GM18867 (cell line): ENCODE measurements around the gene SLC9A3.

Source experiments
- ATAC-seq: cut with Tn5 transposase; IDR thresholded peaks from one replicate; pipeline ENCODE4 v1.9.1; 2021; ENCODE audit warnings: mild to moderate bottlenecking, moderate library complexity; ENCODE audit not compliant: unreplicated experiment

The SLC9A3 gene

DNA sequence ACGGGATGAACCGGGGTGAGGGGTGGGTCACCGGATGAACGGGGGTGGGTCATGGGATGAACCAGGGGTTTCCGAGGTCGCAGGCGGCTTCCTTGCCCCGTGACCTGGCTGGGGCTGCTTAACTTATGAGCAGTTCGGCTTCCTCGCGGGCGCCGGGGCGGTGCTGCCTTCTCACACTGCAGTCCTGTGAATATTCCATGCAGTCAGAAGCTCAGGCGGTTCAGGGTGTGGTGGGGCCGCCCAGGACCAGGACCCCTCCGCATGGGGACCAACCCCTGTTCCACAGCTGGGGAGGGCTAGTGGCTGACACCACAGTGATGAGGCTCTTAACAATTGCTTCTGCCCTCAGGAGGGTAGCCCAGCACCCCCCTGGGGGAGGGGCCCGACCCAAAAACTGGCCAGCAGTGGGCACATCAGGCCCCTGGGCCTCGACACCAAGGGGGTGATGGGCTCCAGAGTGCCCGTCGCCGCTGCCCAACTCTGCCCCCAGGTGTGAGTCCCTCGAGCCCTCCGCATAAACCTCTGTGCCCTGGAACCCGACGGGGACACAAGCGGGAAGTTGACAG, 30.9 kb upstream of the SLC9A3 start:
- no peak for ATAC-seq

DNA sequence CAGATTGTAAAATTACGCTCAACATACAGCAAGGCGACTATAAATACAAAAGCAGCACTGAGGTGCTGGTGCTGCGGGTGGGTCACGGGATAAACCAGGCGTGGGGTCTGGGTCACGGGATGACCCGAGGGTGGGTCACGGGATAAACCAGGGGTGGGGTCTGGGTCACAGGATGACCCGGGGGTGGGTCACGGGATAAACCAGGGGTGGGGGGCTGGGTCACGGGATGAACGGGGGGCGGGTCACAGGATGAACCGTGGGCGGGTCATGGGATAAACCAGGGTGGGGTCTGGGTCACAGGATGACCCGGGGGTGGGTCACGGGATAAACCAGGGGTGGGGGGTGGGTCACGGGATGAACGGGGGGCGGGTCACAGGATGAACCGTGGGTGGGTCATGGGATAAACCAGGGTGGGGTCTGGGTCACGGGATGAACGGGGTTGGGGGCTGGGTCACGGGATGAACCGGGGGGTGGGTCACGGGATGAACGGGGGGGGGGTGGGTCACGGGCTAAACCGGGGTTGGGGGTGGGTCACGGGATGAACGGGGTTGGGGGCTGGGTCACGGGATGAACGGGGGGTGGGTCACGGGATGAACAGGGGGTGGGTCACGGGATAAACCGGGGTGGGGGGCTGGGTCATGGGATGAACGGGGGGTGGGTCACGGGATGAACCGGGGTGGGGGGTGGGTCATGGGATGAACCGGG, 30.2 kb upstream of the SLC9A3 start:
- ATAC-seq, result no peak

DNA sequence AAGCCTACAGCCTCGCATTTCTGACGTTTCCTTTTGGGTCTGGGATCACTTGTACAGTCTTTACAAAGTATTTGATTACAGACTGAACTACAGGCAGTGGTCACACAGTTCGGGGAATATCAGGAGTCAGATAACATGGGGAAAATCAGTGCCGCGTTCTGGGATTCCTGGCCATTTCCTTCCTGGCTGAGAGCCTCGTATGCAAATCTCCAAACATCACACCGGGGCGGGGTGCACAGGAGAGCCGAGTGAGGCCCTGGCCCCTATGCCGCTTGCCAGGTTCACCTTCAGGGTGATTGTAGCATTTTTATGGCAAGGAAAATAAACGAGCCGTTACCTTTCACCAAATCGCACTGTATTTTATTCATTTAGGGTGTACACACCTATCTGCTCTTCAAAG, 29.6 kb upstream of the SLC9A3 start:
- no peak for ATAC-seq

DNA sequence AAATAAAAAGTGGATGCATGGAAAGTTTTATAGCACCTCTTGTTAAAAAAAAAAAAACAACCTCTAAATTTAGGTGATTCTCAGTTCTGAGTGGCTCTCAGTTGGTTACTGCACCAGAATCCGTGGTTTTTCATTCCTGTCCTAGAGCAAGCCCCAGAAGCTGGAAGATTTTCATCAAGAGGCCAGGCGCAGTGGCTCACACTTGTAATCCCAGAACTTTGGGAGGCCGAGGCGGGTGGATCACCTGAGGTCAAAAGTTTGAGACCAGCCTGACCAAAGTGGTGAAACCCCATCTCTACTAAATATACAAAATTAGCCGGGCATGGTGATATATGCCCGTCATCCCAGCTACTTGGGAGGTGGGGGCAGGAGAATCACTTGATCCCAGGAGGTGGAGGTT, 27.2 kb upstream of the SLC9A3 start:
- ATAC-seq, result no peak

DNA sequence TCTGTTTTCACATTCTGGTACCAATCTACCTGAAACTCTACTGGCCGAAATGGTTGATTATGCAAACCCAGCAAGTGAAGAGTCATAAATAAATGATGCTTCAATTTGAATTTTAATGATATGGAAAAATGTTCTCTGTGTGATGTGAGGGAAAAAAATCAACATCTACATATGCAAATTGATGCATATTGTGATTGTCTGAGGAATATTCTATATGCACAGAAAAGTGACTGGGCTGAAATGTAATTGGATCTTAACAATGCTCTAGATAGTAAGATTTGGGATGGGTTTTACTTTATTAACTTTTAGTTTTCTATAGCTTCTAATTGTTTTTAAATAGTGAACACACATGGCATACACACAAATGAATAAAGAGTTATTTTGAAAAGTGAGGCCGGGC, 25.0 kb upstream of the SLC9A3 start:
- no peak for ATAC-seq

- no peak for ATAC-seq
These were observed 24.0 kb upstream of the SLC9A3 start for GRCh38 chr5:548256-548655.

DNA sequence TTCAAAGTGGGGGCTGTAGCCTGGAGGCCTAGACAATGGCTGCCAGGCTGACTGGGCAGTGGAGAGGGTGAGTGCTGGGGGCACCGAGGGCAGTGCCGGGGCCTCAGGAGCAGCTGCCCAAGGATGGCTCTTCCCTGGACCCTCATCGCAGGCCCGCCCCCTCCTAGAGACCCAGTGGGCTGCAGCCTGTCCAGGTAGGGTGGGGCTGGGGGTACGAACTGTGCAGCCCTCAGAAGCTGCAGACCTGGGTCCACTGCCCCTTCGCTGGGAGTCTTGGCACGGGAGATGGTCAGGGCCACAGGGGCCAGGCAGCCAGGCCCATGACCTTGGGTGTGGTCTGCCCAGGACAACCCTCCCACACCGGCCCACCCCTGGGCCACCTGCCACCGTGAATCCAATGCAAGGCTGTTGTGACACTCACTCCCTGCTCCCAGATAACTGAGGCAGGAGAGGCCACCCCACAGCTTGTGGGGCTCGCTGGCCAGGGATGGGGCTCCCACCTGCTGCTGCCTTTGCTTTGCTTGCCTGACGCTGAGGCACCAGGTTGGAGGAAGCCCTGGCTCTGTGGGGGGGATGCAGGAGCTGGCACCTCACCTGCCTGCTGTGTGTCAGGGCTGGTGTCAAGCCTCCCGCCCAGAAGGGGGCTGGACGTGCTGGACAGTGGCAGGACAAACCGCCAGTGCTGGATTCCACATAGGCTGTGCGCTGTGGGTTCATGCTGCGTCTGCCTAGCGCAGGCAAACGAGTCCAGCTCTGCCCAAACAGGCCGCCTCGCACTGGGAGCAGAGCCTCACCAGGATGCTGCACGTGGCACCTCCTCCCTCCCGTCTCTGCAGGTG, 23.1 kb upstream of the SLC9A3 start:
- no peak for ATAC-seq

- ATAC-seq, result no peak
These were observed 22.2 kb upstream of the SLC9A3 start for GRCh38 chr5:546376-546908.

- no peak for ATAC-seq
These were observed 21.6 kb upstream of the SLC9A3 start for GRCh38 chr5:545641-546375.

DNA sequence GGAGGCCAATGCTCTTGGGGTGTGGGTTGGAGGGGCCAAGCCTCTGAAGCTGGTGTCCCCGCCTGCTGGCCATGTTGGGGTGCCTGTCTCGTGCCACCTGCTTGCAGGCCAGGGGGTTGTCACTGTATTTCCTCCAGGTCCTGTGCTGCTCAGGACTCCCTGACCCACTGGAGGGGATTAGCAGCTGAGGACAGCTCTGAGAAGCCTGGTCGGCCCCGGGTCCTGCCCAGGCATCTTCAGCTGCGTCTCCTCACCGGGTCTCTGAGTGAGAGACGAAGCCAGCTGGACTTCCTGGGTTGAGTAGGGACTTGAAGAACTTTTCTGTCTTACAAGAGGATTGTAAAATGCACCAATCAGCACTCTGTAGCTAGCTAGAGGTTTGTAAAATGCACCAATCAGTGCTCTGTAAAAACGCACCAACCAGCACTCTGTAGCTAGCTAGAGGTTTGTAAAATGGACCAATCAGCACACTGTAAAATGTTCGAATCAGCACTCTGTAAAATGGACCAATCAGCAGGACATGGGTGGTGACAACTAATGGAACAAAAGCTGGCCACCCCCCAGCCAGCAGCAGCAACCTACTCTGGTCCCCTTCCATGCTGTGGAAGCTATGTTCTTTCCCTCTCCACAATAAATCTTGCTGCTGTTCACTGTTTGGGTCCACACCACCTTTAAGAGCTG, 20.6 kb upstream of the SLC9A3 start:
- no peak for ATAC-seq

- ATAC-seq, result peak; percentile 92
These were observed 19.8 kb upstream of the SLC9A3 start for GRCh38 chr5:543755-544674.

DNA sequence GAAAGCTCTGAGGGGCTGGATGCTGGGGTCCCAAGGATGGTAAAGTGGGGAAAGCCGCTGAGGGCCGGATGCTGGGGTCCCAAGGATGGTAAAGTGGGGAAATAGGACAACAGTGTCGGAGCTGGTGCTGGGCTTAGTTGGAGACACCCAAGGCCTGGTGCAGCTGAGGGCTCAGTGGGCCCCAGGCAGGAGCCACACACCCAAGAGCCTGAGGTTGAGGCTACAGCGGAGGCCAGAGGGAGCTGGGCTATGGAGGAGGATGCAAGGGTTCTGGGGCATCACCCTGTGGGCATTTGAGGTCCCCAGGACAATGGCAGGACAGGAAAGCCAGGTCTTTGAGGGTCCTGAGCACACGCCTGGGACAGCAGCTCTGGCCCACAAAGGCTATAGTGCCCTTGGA, 19.1 kb upstream of the SLC9A3 start:
- ATAC-seq, result no peak

DNA sequence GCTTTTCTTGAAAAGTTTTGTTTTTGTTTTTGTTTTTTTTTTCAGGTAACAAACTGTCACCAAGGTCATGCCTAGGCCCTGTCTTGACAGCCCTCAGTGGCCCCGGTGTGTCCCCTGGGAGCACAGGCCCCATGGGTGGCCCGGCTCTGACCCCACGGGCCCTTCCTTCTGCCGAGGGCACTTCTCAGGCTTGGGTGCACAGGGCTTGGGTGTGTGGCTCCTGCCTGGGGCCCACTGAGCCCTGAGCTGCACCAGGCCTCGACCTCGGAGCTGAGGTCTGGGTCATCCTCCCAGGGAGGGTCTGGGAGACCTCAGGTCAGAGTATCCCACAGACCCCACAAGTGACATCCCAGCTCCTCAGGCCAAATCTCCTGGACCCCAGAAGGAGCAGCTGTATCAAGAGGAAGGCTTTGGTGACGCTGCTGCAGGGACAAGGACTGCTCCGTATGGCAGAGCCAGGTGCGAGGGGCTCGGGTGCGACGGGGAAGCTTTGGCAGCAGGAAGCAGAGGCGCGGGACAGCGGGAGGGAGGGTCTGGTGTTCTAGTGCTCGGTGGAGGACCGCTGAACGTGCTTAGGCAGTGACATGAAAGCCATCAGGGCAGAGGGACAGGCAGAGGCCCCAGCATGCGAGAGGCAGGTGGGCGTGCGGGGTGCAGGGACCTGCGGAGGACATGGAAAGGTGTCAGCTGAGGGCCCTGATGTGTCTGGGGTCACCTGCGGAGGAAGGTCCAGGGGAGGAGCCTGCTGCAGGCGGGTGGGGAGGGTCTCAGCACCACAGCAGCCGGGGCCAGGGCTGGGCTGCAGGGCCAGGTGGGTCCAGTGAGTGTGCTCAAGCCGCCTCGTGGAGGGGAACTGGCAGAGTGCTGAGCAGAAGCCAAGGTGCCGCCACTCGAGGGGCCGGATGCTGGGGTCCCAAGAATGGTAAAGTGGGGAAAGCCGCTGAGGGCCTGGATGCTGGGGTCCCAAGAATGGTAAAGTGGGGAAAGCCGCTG, 18.4 kb upstream of the SLC9A3 start:
- no peak for ATAC-seq

DNA sequence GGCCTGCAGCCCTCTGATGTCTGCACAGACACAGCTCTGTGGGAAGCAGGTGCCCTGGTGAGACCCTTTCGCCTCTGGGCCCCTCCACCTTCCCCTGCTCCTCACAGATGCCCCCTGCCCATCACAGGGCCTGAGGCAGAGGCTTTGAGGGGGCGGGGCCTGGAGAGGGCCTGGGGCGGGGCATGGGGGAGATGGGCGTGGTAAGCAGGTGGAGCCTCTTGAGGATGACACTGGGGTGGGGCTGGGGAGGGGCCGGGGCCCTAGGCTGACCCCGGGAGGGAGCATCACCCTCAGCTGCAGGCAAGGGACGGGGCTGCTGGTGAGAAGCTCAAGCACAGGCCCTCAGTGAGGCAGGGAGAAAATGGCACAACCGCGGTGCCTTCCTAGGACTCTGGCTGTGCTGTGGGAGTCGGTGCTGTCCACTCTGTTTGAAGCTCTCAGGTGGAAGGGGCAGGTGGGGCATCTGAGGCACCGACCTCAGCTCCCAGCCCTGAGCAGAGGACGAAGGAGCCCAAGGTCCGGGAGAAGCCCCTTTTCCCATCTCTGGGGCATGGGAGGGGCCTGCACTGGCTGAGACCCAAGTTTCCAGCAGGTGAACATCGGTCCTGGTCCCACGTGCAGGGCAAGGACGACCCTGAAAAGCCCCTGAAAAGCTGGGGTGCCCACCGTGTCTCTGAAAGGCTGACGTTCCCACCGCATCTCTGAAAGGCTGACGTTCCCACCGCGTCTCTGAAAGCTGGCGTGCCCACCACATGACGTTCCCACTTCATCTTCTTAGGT, 17.5 kb upstream of the SLC9A3 start:
- ATAC-seq, result no peak

DNA sequence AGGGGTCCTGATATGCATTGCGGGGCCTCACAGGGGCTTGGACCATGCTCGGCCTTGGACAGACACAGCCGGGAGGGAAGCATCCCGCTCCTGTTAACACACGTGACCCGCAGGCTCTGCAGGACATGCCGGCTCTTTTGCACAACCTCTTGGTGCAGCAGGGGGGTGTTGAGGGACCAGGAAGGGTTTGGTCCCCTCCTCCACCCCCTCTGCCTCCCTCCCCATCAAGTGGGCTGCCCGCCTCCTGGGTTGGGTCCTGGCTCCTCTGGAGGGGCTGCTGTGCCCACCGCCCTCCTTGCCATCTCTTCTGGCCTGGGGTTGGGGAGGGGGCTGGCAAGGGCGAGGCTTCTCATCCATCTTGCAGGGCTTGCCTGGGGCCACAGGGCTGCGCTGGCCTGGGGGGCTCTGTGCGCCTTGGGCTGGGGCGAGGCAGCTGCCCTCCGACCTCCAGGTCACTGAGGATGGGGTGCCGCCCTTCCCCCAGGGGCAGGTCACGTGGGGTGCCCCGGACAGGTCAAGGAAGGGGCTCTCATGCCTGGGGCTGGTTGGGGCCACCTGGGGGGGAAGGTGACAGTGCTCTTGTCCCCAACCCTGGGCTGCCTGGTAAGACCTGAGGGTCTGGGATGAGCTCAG, 16.8 kb upstream of the SLC9A3 start:
- no peak for ATAC-seq

DNA sequence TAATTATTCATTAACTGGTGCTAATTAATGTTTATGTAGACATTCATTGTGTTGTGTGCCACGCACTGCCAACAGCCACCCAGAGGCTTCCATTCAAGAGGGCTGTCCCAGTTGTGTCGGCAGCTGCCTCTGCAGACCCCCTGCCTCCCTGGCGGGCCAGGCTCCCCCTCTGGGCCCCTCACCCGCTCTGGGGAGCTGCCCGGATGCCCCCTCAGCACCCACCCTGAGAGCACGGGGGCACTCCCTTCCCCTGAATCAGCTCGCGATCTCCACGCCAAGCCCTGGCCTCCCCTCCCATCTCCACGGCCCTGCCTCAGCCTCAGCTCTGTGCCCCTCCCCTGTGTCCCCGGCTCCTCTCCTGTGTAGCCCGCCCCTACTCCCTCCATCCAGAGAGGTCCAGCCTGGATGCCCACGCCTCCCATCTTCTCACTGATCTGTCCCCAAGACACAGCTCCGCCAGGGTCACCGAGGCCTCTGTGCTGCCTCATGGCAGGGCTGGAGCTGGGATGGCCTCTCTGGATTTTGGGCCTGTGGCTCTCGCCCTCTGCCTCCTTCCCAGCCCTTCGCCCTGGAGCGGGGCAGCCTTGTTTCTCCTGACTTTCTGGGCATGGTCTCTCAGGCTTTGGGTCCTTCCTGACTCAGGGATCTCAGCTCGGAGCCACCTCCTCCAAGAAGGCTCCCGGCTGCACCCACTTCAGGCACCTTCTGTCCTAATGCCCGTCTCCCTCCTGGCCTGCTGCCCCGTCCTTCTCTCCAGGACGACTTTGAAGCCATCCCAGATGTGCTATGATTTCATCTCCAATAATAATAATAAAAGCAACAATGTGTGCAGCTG, 16.0 kb upstream of the SLC9A3 start:
- no peak for ATAC-seq
